Mesendoderm (in vitro differentiated cells): ENCODE data around the gene KCNK3.

ENCODE experiments used
- DNase-seq: peaks from one replicate; pipeline ENCODE4 v3.0.0; 2013
- H2AK5ac ChIP-seq: 2 replicates; pipeline ENCODE4 v1.6.1; 2013; ENCODE audit warnings: low read length, inconsistent platforms
- H2BK120ac ChIP-seq: 2 replicates; pipeline ENCODE4 v1.6.1; 2013; ENCODE audit warnings: low read depth, mild to moderate bottlenecking, low read length, moderate library complexity, mixed read lengths
- H2BK15ac ChIP-seq: replicated peaks from 2 replicates; pipeline ENCODE4 v1.6.1; 2013; ENCODE audit warnings: low read depth, mild to moderate bottlenecking, moderate library complexity
- H2BK5ac ChIP-seq: 2 replicates; pipeline ENCODE4 v1.6.1; 2013; ENCODE audit warnings: low read length, inconsistent platforms
- H3K18ac ChIP-seq: 2 replicates; pipeline ENCODE4 v1.6.1; 2013; ENCODE audit warnings: mild to moderate bottlenecking, low read length, mixed read lengths
- H3K23ac ChIP-seq: one replicate; pipeline ENCODE4 v1.6.1; 2013; ENCODE audit warnings: low read length
- H3K27ac ChIP-seq: 2 replicates; pipeline ENCODE4 v1.5.1; 2013; ENCODE audit warnings: low read depth, mild to moderate bottlenecking, inconsistent platforms, low read length, moderate library complexity
- H3K27me3 ChIP-seq: 2 replicates; pipeline ENCODE4 v1.6.1; 2013; ENCODE audit warnings: low read length, control low read depth, mild to moderate bottlenecking, inconsistent platforms; ENCODE audit not compliant: insufficient read depth, poor library complexity
- H3K36me3 ChIP-seq: 2 replicates; pipeline ENCODE4 v1.6.1; 2013; ENCODE audit warnings: low read length, inconsistent platforms; ENCODE audit not compliant: control insufficient read depth, insufficient read depth
- H3K4ac ChIP-seq: one replicate; pipeline ENCODE4 v1.6.1; 2013; ENCODE audit warnings: low read depth, mild to moderate bottlenecking, low read length, moderate library complexity
- H3K4me1 ChIP-seq: 2 replicates; pipeline ENCODE4 v1.6.1; 2013; ENCODE audit warnings: low read depth, low read length, inconsistent platforms; ENCODE audit not compliant: control insufficient read depth
- H3K4me2 ChIP-seq: 2 replicates; pipeline ENCODE4 v1.6.1; 2013; ENCODE audit warnings: low read length
- H3K4me3 ChIP-seq: 2 replicates; pipeline ENCODE4 v1.5.1; 2013; ENCODE audit warnings: mild to moderate bottlenecking, low read length
- H3K56ac ChIP-seq: one replicate; pipeline ENCODE4 v1.6.1; 2013; ENCODE audit warnings: low read length
- H3K79me1 ChIP-seq: 2 replicates; pipeline ENCODE4 v1.6.1; 2013; ENCODE audit warnings: low read length, inconsistent platforms
- H3K79me2 ChIP-seq: 2 replicates; pipeline ENCODE4 v1.6.1; 2013; ENCODE audit warnings: mild to moderate bottlenecking, low read length; ENCODE audit not compliant: control insufficient read depth, insufficient read depth
- H3K9ac ChIP-seq: 2 replicates; pipeline ENCODE4 v1.6.1; 2013; ENCODE audit warnings: low read length, inconsistent platforms
- H4K5ac ChIP-seq: one replicate; pipeline ENCODE4 v1.6.1; 2013; ENCODE audit warnings: low read length
- H4K8ac ChIP-seq: one replicate; pipeline ENCODE4 v1.6.1; 2013; ENCODE audit warnings: low read depth, mild to moderate bottlenecking, control low read depth, low read length, moderate library complexity
- WGBS: extraction: QIAGEN DNeasy Blood & Tissue Kit; methylation state at CpG from one replicate; pipeline ENCODE4 v1.1.7; 2013; ENCODE audit warnings: low lambda C conversion rate, missing lambda C conversion rate; ENCODE audit not compliant: insufficient coverage; ENCODE audit errors: extremely low coverage; 5-methylcytosine and 5-hydroxymethylcytosine counted together

Gene KCNK3

DNA sequence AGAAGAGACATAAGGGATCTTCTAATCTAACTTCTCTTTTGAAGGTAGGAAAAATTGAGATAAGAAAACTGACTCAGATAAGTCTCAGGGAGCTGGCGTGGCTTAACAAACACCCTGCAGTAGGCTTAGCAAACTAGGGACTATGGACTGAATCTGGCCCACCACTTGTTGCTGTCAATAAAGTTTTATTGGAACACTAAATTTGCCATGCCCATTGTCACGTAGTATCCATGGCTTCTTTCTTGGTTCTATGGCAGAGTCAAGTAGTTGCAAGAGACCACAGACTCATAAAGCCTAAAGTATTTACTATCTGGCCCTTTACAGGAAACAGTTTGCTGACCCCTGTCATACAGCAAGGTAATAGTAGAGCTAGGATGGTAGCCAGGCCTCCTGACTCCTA lies 24.2 kb downstream of the KCNK3 start:
- no peak overlapping the region for H3K4me2 ChIP-seq
- H3K9ac ChIP-seq, result no peak overlapping the region
- no peaks in the 10 kb centered on the region for H3K79me1 ChIP-seq
- no peaks in the 10 kb centered on the region for H3K4me1 ChIP-seq
- no peak overlapping the region for H4K8ac ChIP-seq
- DNase-seq, result no peak
- no peak overlapping the region for H2BK120ac ChIP-seq
- H2BK5ac ChIP-seq, result no peak overlapping the region
- no peak overlapping the region for H2AK5ac ChIP-seq
- no peak overlapping the region for H3K56ac ChIP-seq
- H3K18ac ChIP-seq, result no peak overlapping the region
- no peaks in the 10 kb centered on the region for H3K79me2 ChIP-seq
- no CpG with 5 or more reads among the region's 2 CpGs for WGBS
- no peak overlapping the region for H2BK15ac ChIP-seq
- no peak overlapping the region for H3K4me3 ChIP-seq
- no peak overlapping the region for H3K4ac ChIP-seq
- no peak overlapping the region for H3K23ac ChIP-seq
- no peak overlapping the region for H3K27ac ChIP-seq
- H3K27me3 ChIP-seq, result no peaks in the 10 kb centered on the region
- H4K5ac ChIP-seq, result no peak overlapping the region
- H3K36me3 ChIP-seq, result no peaks in the 10 kb centered on the region

- Histone ChIP-seq H3K4me3 (no peak overlapping the region), H3K79me2 (no peaks in the 10 kb centered on the region), H3K4ac (no peak overlapping the region), H2AK5ac (no peak overlapping the region), H3K27me3 (no peaks in the 10 kb centered on the region), H3K4me2 (no peak overlapping the region), H2BK15ac (no peak overlapping the region), H3K79me1 (no peaks in the 10 kb centered on the region), H2BK120ac (no peak overlapping the region), H3K36me3 (no peaks in the 10 kb centered on the region), H3K56ac (no peak overlapping the region), H3K4me1 (no peaks in the 10 kb centered on the region), H4K8ac (no peak overlapping the region), H3K27ac (no peak overlapping the region), H4K5ac (no peak overlapping the region), H3K18ac (no peak overlapping the region), H2BK5ac (no peak overlapping the region), H3K9ac (no peak overlapping the region), H3K23ac (no peak overlapping the region)
- WGBS, result no CpG with 5 or more reads among the region's 5 CpGs
- DNase-seq, result no peak
Observed at GRCh38 chr2:26717362-26717761, 24.8 kb downstream of the KCNK3 start.

DNA sequence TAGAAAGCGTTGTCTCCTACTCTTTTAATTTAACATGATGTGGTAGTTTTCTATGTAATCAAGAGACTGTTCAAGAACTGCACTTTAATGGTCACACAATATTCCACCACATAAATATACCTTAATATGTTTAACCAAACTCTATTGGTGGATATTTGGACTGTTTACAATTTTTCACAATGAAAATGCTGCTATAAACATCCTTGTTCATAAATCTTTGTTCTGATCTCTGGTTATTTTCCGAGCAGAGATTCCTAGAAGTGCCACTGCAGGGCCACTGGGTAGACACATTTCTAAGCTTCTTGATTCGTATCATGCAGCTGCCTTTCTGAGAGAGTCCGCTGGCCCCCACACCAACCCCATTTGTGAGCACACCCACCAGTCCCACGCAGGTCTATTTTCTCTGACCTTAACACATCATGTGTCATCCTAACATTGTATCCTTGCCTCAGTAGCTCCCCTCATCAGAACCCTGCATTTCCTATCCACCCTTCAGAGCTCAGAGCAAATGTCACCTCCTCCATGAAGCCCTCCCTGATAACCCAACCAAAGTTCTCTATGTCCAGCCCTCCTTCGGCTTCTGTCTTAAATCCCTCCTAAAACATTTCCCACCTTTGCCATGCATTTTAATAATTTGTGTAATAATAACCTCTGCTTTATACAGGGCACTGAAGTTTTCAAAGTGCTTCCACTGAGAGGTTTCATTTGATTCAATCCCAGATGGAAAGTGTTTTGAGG lies 26.6 kb downstream of the KCNK3 start:
- Histone ChIP-seq H2BK5ac (no peak overlapping the region), H3K4me1 (no peaks in the 10 kb centered on the region), H3K27me3 (no peaks in the 10 kb centered on the region), H3K36me3 (no peaks in the 10 kb centered on the region), H3K79me2 (no peaks in the 10 kb centered on the region), H3K4ac (no peak overlapping the region), H2BK15ac (no peak overlapping the region), H3K4me2 (no peak overlapping the region), H2BK120ac (no peak overlapping the region), H3K23ac (no peak overlapping the region), H4K5ac (no peak overlapping the region), H3K9ac (no peak overlapping the region), H2AK5ac (no peak overlapping the region), H3K79me1 (no peaks in the 10 kb centered on the region), H3K4me3 (no peak overlapping the region), H3K18ac (no peak overlapping the region), H3K27ac (no peak overlapping the region), H4K8ac (no peak overlapping the region), H3K56ac (no peak overlapping the region)
- no CpG with 5 or more reads among the region's 6 CpGs for WGBS
- no peak for DNase-seq

GRCh38 chr2:26720322-26721114 lies 28.0 kb downstream of the KCNK3 start:
- Histone ChIP-seq H4K5ac (no peak overlapping the region), H3K4me3 (no peak overlapping the region), H2BK15ac (no peak overlapping the region), H3K27me3 (no peaks in the 10 kb centered on the region), H3K79me1 (no peaks in the 10 kb centered on the region), H4K8ac (no peak overlapping the region), H3K4ac (no peak overlapping the region), H3K9ac (no peak overlapping the region), H3K4me2 (no peak overlapping the region), H2BK5ac (no peak overlapping the region), H2BK120ac (no peak overlapping the region), H3K18ac (no peak overlapping the region), H3K36me3 (no peaks in the 10 kb centered on the region), H3K23ac (no peak overlapping the region), H3K79me2 (no peaks in the 10 kb centered on the region), H3K27ac (no peak overlapping the region), H2AK5ac (no peak overlapping the region), H3K56ac (peak overlapping the region; percentile 32), H3K4me1 (no peaks in the 10 kb centered on the region)
- DNase-seq, result peak; percentile 24
- no CpG with 5 or more reads among the region's 7 CpGs for whole genome bisulfite sequencing

GRCh38 chr2:26721115-26722032 lies 28.9 kb downstream of the KCNK3 start:
- WGBS, result no CpG with 5 or more reads among the region's 12 CpGs
- Histone ChIP-seq H3K4me1 (no peaks in the 10 kb centered on the region), H3K27me3 (no peaks in the 10 kb centered on the region), H3K18ac (no peak overlapping the region), H3K4me2 (no peak overlapping the region), H3K36me3 (no peaks in the 10 kb centered on the region), H4K8ac (no peak overlapping the region), H2BK15ac (no peak overlapping the region), H3K23ac (no peak overlapping the region), H4K5ac (no peak overlapping the region), H3K79me1 (no peaks in the 10 kb centered on the region), H2BK5ac (no peak overlapping the region), H3K9ac (no peak overlapping the region), H3K4me3 (no peak overlapping the region), H3K27ac (no peak overlapping the region), H3K79me2 (no peaks in the 10 kb centered on the region), H3K4ac (no peak overlapping the region), H3K56ac (no peak overlapping the region), H2AK5ac (no peak overlapping the region), H2BK120ac (no peak overlapping the region)
- DNase-seq, result no peak
